Stimulated activated CD8-positive, alpha-beta memory T cell treated with anti-CD3 and anti-CD28 coated beads, Interleukin-7, amount 100 ng/mL, for 48 hours (primary cell): ENCODE results near the gene RPS15A.
"Not testable (repeated sequence)": the region's sequence is repeated elsewhere in the genome, so short reads cannot be mapped to it uniquely, and the experiment has no call there.

Experiments
- DNase-seq, 2 donors: peaks; one replicate each; pipeline ENCODE4 v3.0.0-alpha.2; 2020; ENCODE audit warnings: low read depth in 1 of 2; ENCODE audit errors: extremely low read depth in 1 of 2

Gene RPS15A

DNA sequence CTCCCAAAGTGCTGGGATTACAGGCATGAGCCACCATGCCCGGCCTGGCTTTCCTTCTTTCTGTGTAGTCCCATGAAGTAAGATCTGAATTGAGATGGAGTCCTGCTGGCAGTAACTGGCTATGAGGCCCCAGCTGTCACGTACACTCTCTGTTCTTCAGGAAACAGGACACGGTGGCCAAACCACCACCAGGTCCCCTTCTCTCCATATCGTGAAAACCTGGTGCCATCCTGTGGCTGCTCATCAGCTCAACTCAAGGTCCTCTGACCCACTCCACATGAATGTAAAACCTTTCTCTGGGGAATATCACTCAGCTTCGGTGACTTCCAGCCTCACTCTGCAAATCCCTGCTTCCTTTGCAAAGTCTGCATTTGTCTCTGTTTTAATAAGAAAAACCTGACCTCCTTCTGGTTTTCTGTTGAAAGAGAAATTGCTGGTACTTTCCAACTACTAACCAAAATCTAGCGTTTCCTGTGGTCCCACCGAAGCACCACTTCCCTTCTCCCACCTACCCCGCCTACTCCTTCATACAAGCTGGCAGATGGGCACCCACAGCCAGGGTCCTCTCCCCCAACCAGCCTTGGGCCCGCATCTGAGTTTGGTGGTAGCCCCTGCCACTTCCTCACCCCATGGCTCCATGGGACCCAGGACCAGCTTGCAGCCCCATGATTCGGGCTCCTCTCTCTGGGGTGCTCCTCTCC is 32.0 kb downstream of the RPS15A start:
- DNase-seq: not testable (repeated sequence)

DNA sequence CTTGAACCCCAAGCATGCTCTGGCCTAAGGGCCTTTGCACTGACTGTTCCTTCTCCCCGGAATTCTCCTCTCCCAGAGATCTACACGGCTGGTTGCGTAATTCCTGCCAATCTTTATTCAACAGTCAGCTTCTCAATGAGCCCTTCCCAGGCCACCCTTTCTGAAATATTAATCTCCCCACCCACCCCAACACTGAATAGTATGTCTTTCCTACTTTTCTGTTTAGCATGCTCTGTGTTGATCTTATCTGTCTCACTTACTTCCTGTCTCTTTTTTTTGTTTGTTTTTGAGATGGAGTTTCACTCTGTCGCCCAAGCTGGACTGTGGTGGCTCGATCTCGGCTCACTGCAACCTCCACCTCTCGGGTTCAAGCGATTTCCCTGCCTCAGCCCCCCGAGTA is 33.5 kb downstream of the RPS15A start:
- DNase-seq: not testable (repeated sequence)

GRCh38 chr16:18742870-18743269 is 47.3 kb downstream of the RPS15A start:
- DNase-seq: not testable (repeated sequence)

DNA sequence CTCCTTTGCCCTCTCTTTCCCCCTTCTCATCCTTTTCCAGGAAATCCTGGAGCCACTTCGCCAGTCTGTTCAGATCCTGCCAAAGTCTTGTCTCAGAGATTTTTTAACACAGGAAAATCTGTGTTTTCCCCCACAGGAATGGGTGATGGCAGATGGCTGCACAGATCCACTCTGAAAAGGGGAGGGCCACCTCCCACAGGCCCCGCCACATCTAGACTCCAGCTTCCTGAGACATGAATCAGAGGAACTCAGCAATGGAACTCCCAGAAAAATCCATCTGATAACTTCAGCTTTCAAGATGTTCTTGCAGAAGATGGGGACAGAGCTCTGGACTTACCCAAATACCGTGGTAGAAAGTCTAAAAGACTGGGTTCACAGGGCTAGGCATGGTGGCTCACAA is 50.1 kb downstream of the RPS15A start:
- DNase-seq: not testable (repeated sequence)

GRCh38 chr16:18738768-18739167 is 51.4 kb downstream of the RPS15A start:
- DNase-seq: not testable (repeated sequence)

DNA sequence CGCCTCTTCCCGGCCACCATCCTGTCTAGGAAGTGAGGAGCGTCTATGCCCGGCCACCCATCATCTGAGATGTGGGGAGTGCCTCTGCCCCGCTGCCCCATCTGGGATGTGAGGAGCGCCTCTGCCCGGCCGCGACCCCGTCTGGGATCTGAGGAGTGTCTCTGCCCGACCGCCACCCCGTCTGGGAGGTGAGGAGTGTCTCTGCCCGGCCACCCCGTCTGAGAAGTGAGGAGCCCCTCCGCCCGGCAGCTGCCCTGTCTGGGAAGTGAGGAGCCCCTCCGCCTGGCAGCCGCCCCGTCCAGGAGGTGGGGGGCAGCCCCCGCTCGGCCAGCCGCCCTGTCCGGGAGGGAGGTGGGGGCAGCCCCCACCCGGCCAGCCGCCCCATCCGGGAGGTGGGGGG is 55.9 kb downstream of the RPS15A start:
- not testable (repeated sequence) for DNase-seq
